ENCODE measurements around the gene GPSM1.

Gene GPSM1, protein sequence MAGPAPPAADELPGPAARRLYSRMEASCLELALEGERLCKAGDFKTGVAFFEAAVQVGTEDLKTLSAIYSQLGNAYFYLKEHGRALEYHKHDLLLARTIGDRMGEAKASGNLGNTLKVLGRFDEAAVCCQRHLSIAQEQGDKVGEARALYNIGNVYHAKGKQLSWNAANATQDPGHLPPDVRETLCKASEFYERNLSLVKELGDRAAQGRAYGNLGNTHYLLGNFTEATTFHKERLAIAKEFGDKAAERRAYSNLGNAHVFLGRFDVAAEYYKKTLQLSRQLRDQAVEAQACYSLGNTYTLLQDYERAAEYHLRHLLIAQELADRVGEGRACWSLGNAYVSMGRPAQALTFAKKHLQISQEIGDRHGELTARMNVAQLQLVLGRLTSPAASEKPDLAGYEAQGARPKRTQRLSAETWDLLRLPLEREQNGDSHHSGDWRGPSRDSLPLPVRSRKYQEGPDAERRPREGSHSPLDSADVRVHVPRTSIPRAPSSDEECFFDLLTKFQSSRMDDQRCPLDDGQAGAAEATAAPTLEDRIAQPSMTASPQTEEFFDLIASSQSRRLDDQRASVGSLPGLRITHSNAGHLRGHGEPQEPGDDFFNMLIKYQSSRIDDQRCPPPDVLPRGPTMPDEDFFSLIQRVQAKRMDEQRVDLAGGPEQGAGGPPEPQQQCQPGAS

DNA sequence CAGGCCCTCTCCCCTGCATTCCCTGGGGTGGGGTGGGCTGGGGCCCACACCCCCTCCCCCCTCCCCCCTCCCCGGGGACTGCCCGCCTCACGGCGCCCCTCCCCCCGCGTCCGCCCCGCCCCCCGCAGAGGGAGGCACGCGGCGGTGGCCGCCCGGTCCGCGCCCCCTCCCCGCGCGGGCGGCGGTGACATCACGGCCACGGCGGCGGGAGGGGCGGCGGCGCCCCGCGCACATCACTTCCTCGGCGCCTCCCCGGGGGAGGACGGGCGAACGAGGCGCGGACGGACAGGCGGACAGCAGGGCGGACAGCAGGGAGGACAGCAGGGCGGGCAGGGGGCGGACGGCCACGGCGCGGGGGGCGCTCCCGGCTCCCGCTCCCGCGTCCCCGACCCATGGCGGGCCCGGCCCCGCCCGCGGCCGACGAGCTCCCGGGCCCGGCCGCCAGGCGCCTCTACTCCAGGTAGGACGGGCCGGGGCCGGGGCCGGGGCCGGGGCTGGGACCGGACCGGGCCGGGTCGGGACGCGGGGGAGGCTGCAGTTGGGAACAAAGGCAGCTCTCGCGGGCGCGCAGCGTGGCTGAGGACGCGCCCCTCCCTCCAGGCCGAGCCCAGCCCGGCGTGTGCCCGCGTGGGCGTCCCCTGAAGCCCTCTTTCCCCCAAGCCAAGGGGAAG lies at the start of gene GPSM1:
Gene GPSM1, plus strand, starts transcription at position 236 of the 671 bp plus-strand sequence. Its CDS starts 157 bp downstream, at position 393.
- DNase-seq (ENCODE audit: low read depth): peak; percentile 14

DNA sequence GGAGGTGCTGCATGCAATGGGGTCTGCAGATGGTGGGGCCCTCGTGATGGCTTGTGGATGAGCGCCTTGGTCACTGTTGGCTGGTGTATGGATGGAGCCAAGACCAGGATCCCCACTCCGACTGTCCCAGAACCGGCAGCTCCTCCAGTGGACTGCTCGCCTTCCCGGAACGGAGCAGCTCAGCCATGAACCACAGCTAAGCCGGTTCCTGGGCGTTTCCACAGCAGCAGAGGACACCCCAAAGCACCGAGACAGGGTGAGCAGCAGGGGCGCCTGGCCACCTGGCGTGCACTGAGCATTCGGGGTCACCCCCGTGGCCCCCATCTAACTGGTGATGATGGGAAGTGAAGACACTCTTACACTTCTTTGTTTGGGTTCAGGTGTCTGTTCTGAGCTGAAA lies 49.6 kb upstream of the GPSM1 start:
- DNase-seq (ENCODE audit: low read depth): no peak

DNA sequence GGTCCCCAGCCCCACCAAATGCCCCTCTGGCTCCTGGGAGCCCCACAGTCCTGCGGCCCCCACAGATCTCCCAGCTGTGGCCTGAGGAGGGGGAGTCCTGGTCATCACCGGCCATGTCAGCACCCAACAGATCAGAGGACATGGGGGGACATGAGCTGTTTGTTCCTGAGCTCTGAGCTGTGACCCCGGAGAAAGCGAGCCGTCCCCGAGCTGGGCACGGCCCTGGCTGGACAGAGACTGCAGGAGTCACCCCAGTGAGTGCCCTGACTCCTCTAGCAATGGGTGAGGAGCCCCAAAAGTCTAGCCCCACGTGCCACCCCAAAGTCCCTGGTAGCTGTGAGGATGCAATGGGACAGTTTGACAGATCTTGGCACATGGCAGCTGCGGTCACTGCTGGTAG lies 49.1 kb upstream of the GPSM1 start:
- no peak for DNase-seq (ENCODE audit: low read depth)

DNA sequence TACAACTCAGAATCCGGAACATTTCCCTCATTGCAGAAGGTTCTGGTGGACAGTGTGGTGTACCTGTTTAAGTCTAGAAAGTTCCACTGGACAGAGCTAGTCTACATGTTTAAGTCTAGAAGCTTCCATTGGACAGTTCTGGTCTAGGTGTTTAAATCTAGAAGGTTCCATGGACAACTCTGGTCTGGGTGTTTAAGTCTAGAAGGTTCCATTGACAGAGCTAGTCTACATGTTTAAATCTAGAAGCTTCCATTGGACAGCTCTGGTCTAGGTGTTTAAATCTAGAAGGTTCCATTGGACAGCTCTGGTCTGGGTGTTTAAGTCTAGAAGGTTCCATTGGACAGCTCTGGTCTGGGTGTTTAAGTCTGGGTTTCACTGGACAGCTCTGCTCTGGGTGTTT lies 48.4 kb upstream of the GPSM1 start:
- DNase-seq (ENCODE audit: low read depth): no peak

DNA sequence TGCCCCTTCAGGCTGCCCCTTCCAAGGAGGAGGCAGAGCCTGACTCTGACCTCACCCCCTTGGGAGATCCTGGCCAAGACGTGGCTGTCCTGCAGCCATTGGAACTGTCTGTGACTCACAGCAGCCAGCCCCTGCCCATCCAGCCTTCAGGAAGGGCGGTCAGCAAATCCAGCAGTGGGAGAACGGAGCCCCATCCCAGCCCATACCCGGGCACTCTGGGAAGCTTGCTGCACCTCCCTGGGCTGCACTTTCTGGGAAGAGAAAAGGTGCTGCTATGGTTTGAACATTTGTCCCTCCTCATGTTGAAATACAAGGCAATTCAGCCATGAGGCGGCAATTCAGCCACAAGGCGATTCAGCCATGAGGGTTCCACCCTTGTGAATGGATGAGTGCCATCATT lies 47.9 kb upstream of the GPSM1 start:
- DNase-seq (ENCODE audit: low read depth): no peak

DNA sequence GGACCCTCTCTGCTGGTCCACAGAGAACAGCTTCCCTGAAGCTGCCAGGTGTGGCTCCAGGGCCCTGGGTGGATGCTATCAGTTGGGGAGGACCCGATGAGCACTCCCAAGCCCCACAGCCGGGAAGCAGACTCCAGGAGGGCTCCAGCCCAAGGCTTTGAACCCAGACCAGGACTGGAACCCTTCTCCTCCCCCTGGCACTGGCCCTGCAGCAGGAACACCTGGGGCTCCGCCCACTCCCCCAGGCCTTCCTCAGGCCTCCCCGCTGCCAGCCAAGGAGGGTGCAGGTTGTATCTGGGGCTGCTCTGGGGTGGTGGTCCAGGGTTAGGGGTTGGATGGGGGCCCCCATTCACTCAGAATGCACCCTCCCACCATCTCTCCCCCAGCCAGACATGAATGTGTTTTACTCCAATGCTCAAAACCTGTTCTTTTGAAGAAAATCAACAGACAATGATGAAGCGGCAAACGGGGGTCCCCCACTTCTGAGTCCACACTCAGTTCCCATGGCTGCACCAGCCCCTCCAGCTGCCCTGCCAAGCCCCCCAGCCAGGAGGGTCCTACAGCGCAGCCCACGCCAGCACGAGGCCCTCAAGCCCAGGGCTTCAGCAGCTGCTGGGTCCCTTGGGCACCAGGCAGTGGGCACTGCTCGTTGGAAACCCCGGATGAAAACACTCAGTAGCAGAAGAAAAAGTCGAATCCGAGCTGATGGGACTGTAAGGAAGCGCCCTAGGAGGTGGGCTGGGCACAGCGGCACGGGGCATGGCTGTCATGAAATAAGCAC lies 46.6 kb upstream of the GPSM1 start:
- no peak for DNase-seq (ENCODE audit: low read depth)

DNA sequence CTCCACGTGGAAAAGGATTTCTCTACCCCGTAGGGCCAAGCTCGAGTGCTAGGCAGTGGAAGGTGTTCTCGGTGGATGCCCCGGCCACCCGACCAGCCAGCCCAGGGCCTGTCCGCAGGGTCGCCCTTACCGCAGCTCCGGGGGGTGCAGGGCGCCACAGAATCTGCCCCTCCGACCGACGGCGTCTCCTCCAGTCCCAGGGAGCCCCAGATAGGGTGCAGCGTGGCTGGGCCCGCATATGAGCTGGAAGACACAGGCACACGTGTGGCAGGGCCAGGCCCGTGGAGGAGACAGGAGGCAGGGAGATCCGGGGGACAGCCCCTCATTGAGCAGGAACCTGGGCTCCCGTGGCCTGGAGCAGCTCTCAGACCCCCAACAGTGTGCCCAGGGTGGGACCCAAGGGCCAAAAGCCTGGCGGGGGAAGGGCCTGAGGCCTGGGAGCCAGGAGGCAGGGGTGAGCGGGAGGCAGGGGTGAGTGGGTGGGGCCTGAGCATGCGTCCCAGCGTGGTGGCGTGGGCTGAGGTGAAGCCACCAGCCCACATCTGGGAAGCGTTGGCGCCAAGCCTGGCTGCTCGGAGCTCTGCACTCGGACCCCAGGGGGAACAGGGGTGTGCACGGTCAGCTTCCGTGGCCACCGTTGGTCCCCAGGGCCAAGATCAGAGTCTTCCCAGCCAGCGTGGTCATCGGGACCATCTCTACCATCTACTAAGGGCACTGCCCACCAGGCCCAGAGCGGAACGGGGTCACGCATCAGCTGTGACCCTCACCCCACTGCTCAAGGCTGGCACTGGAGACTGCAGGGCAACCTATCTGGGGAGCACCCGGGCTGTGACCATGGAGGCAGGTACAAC lies 45.7 kb upstream of the GPSM1 start:
- no peak for DNase-seq (ENCODE audit: low read depth)

DNA sequence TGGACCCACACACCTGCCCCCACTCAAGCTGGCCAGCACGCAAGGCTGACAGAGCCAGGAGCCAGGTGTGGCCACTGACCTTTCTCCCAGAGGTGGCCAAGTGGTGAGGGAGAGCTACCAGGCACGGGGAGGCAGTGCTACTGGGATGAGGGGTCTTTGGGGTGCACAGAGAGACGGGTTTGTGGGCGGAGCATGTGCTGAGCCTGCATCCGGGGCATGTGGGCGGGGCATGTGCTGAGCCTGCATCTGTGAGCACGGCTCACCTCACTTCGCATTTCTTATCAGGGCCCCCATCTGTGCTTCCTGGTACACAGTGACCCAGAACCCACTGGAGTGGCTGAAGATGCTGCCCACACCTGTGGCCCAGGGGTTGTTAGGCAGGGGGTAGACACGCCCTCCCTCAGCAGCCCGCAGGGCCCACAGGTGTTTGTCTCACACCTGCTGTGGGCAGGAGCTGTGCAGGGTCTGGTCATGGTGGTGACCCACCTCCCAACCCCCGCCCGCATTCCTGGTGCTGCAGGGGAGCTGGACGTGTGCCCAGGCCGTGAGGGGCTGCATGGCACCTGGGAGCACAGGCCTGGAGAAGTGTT lies 45.0 kb upstream of the GPSM1 start:
- no peak for DNase-seq (ENCODE audit: low read depth)

DNA sequence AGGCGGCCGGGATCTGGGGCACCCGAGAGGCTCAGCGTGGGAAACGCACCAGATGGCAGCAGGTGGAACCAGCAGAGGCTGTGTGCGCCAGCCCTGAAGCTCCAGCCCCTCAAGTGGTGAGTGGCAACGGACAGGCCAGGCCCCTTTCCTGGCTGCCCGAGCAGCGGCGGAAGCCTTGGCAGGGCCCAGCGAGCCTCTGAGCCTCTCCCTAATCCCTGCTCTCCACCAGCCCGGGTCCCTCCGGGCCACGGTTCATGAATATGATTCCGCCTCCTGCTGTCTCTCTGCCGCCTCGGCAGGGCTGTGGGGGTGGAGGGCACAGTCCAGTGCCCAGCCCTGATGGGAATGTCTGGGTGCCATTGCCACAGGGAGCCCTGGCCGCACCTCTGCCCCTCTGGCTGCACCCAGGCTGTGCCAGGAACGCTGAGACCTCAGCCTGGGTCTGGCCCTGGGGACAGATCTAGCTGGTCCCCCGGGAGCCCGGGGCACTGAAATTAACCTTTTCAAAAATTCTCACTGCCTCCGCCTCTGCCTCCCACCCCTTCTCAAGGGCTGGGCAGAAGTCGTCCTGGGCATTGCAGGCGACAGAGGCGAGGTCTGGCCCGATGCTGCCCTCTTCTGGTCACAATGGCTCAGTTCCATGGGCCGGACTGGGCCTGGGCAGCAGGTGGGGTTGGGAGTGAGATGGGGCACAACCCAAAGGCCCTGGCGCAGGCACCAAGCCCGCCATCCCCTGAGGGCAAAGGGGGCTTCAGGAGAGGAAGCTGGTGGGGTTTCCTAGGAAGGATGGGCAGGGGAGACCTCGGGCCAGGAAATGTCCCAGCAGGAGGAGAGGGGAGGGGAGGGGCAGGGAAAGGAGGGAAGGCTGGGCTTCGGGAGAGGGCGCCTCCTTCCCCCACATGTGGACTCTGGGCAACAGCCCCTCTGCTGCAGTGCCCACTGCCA lies 43.8 kb upstream of the GPSM1 start:
- peak; percentile 25 for DNase-seq (ENCODE audit: low read depth)

DNA sequence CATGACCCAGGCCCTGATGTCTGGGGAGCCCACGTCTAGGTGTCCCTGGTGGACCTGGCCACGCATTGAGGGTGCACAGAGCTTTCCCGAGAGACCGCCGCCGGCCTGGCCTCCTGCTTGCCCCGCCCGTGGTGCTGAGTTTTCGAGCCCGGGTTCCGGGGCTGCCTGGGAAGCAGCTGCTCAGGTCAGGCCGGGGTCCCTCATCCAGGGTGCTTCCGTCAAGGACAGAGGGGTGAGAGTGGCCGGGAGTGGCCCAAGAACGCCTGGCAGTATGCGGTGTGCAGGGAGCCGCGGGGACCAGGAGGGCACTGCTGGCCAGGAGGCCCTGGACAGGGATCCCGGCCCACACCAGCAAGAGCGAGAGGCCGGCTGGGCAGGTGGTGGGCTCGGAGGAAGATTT lies 43.0 kb upstream of the GPSM1 start:
- no peak for DNase-seq (ENCODE audit: low read depth)

DNA sequence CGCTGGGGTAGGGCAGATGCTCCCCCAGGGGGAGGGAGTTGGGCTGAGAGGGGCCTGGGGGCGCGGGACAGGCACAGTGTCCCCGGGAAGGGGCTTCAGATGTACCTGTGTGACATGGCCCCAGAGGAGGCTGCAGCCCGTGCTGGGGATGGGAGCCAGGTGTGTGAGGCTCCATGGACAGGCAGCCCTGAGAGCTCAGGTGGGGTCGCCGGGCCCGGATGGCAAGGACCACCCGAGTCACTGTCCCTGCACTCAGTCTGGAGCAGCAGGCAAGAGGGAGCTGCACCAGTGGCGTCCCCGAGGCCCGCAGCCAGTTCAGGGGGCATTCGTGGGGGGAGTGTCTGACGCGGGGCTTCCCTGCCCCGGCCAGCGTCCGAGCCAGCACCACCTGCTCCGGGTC lies 42.4 kb upstream of the GPSM1 start:
- no peak for DNase-seq (ENCODE audit: low read depth)

DNA sequence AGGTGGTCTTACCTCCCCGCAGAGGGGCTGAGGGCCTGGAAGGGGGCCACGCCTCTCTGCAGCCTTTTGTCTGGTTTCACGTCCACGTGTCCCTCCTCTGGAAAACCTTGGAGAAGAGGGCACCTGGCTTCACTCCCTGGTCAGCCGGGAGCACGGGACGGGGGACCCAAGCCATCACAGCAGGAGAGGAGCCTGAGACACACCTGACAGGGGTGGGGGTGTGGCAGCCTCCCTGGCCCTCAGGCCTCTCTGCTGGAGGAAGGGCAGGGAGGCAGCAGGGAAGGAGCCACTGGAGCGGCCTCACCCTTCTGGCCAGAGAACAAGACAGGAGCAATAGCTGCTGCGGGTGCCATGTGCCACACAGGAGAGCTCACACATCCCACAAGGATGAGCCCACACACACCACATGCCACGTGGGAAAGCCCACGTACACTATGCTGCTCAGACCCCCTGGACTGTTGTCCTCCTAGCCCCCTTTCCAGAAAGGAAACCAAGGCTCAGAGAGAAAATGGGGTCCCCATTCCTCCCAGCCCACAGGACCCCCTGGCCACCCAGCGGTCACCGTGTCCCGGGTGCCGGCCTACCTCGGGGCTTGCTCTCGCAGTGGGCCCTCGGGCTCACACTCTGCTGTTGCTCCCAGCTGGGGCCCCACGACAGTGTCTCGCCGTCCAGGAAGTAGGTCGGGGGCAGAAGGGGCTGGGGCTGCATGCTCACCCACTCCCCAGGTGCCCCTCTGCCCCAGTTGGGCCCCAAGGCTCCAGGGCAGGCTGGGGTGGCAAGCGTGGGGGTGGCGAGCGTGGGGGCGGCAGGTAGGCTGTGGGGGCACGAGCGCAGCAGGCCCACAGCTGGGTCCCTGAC lies 41.6 kb upstream of the GPSM1 start:
- no peak for DNase-seq (ENCODE audit: low read depth)

DNA sequence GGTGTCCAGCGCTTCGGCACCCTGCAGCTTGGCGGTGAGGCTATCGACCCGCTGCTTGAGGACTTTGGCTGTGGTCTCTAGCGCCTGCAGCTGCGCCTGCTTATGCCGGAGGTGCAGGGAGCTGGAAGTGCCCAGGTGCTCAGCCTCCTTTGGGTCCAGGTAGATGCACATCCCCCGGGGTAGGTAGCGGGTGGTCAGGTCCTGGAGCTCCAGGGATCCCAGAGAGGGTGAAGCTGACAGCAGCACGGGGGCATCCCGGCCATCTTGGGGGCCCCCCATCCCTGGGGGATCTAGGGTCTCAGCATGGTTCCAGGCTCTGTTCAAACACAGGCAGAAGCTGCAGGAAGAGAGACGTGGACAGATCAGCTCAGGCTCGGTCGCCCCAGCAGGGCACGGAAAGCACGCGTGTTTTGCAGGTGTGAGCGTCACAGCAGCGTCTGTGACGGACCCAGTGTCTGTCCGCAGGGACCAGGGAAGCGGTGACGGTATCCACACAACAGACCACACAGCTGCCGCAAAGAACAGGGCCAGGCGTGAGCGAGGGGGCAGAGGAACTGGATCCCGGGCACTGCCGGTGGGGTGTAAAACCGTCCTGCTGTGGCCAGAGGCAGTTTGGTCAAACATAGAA lies 40.9 kb upstream of the GPSM1 start:
- no peak for DNase-seq (ENCODE audit: low read depth)

DNA sequence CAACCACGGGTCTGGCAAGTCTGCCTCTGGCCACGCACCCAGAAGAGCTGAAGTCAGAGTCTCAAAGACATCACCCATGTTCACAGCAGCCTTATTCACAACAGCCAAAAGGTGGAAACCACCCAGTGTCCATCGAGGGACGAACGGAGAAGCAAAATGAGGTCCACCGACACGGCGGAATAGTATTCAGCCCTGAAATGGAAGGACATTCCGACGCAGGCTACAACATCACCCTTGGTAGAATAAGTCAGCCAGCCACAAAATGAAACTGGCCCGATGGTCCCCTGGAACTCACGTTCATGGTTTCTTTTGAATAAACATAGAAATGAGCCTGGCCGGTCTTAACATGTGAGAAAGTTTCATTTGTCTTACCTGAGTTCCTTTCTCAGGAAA lies 40.4 kb upstream of the GPSM1 start:
- no peak for DNase-seq (ENCODE audit: low read depth)

DNA sequence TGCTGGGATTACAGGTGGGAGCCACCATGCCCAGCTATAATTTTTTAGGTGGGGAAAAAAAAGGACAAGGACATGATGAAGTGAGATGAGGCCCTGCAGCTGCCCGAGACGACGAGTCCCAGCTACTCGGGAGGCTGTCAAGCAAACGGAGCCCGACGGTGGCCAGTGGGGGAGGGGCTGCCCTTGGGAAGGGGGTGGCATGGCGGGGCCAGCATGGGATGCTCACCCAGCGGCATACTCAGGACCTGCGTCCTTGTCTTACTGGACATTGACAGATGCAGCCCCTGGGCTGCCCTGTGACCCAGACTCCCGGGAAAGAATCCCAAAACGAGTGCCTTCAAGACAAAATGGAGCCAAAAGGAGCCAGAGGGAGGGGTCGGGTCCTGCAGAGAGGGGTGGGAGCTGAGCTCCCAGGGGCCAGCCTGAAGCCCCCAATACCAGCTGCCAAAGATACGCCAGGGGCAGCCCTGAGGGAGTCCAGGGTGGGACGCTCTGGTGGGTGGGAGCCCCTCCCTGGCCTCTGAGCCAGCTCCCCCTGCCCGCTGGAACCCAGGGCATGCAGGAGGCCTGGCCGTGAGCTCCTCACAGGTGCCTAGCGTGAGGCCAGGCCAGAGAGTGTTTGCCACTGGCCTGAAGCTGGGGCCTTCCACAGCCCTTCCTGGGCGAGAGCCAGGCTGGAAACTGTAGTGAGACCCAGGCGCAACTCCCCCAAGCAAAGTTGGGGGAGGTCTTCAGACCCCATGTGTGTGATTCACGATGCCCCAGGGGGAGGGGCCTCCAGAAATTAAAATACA lies 39.2 kb upstream of the GPSM1 start:
- no peak for DNase-seq (ENCODE audit: low read depth)

DNA sequence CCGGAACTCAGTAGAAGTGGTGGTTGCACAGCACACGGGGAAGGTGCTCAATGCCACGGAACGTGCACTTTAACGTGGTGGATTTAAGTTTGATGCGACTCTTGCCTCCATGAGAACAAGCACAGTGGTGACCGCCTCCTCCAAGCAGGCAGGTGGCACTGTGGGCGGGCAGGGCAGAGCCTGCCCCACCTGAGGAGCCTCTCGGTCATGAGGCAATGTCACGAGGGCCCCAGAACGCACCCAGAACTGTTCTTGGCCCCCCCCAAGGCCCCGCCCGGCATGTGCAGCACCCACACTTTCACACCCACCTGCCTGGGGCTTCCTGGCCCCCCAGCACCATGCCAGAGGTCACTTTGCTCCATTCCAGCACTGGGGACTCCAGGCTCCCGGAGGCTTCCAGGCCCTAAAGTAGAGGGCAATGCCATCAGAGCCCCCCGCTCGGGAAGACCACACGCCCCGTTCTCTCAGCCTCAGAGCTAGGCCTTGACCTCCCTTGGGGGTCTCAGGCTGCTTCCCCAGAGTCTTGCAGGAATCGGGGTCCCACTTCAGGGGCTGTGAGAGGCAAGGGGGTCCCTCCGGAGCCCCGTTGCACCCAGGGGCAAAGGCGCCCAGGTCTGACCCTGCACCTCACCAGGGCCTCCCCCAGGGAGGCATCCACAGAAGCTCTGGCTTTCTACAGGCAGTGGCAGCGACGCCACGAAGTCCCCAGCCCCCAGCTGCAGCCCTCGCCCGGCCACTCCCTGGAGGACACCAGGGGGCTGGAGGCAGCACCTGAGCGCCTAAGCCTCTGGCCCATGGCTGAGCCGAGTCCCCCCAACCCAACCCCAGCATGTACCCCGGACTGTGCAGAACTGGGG lies 37.5 kb upstream of the GPSM1 start:
- no peak for DNase-seq (ENCODE audit: low read depth)
